ENCODE data around the gene FAM222B.
"Not testable (repeated sequence)": the region's sequence is repeated elsewhere in the genome, so short reads cannot be mapped to it uniquely, and the experiment has no call there.

Gene FAM222B

DNA sequence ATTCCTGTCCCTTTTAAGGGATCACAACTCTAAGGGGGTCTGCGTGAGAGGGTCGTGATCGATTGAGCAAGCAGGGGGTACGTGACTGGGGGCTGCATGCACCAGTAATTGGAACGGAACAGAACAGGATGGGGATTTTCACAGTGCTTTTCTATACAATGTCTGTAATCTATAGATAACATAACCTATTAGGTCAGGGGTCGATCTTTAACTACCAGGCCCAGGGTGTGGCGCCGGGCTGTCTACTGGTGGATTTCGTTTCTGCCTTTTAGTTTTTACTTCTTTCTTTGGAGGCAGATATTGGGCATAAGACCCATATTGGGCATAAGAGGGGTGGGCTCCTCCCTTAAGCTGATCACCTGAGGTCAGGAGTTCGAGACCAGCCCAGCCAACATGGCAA, 6.0 kb downstream of the FAM222B start:
- not testable (repeated sequence) for DNase-seq

DNA sequence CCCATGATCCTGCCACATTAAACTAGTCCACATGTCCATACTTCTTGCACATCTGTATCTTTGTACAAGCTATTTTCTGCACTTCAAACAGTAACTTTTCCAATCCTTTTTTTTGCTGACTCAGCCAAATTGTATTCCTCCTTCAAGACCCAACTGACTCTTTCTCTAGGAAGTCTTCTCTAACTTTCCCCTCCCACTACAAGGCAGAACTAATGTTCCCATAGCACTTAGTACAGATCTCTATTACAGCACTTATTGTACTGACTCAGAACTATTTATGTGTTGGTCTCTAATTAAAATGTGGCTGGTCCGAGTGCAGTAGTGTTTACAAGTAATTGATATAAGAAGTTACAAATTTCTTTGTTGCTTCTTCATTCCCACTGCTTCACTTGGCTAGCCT, 8.2 kb downstream of the FAM222B start:
- DNase-seq, result no peak

DNA sequence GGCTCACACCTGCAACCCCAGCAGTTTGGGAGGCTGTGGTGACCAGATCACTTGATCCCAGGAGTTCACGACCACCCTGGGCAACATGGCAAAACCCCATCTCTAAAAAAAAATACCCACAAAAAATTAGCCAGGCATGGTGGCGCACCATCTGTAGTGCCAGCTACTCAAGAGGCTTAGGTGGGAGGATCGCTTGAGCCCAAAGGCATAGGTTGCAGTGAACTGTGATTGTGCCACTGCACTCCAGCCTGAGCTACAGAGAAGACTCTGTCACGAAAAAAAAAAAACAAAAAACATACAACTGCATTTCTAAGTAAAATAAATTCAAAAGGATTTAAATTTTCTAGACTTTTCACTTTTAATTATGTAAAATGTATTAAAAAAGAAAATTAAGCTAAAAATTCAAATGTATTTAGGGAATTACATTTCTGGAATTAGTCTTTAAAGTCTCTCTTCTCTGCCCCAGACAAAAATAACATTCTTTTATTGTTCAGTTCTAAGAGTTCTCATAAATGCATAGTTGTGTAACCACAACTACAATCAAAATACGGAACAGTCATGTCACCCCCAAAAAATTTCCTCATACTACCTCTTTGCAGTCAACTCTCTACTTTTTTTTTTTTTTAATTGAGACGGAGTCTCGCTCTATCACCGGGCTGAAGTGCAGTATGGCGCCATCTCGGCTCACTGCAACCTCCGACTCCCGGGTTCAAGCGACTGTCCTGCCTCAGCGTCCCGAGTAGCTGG, 14.1 kb downstream of the FAM222B start:
- no peak for DNase-seq

DNA sequence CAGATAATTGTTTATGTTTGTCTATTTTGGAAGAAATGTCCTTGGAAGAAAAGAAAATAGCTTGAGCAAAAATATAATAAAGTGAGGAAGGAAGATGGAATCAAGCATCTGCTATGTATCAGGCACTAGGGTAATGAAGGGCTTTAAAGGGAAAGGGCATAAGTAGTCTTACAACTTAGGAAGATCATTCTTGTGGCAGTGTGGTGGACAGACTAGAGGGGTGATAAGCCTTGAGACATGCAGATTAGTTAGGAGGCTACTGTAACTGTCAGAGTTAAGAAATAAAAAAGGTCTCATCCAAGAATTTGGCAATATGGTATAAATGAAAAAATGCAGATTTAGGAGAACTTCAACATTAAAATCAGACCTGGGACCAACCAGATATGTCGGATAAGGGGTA, 14.9 kb downstream of the FAM222B start:
- DNase-seq, result no peak

DNA sequence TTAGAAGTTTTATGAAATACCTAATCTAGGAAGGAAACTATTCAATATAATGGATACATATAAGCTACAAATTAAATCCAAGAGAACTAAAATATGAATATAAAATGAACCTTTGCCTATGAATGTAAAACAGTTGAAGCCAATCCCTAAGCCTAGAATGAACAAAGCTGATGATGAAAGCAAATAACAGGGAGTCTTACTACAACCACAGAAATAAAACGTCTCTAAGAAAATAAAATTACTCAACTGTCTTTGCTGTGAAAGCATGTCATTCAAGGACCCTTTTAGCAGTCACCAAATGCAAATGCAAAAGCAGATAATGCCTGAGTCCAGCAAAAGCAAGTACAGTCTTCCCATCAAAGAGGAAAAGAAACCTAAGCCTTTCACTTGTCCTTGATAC, 23.0 kb downstream of the FAM222B start:
- DNase-seq, result no peak

DNA sequence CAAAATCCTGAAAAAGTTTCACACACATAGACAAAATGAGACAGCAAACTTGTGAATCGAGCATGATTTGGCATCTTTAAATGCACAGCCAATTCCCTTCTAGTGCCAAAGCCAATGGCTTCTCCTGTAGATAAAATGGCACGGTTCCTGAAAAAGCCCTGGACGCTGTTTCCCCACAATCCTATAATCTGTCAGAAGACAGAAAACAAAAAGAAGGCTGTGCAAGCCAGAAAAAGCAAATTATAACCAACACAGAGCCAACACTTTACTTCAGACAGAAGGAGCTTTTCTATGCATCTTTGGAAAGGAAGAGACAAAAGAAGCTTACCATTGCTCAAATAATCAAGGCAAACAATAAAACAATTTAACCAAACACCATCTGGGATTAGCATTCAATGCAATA, 23.8 kb downstream of the FAM222B start:
- no peak for DNase-seq

DNA sequence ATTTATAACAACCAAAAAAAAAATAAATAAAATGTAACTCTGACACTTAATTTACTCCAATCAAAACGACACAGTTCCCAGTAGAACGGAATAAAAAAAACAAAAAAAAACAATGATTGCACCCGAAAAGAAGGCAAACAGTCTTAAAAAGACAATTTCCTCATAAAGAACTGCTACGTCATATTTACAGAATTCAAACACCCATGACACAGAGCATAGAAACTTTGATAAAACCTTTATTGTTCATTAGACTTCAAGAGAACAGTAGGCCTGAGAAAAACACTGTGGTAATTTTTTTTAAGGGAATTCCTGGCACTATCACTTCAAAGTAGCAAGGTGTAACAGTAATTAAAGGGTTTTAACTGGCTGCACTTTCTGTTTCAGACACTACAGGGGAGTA, 26.1 kb downstream of the FAM222B start:
- DNase-seq, result no peak

DNA sequence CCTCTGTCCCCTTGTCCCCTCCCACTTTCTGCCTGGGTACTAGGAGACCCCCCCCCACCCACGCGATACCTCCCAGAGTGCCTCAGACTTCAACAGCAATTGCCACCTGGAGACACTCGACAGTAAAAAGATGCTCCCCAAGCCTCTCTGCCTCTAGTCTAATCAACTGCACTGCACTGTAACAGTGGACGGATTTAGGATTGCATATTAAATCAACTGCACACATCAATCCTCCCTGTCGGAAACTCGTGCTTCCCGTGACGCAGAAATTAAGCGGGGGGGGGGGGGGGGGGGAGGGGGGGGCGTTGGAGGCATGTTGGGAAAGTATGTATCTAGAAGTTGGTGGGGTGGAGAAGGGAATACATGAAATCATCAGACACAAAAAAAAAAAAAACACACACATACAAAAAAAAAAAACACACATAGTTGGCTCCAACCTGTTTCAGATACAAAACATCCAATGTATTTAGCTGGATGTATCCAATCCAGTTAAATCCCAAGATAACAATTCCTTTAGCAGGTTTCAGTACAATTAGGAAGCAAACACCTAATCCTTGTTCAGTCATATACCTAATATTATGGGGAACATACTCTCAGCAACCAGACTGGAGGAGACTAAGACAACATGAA, 29.7 kb downstream of the FAM222B start:
- no peak for DNase-seq

DNA sequence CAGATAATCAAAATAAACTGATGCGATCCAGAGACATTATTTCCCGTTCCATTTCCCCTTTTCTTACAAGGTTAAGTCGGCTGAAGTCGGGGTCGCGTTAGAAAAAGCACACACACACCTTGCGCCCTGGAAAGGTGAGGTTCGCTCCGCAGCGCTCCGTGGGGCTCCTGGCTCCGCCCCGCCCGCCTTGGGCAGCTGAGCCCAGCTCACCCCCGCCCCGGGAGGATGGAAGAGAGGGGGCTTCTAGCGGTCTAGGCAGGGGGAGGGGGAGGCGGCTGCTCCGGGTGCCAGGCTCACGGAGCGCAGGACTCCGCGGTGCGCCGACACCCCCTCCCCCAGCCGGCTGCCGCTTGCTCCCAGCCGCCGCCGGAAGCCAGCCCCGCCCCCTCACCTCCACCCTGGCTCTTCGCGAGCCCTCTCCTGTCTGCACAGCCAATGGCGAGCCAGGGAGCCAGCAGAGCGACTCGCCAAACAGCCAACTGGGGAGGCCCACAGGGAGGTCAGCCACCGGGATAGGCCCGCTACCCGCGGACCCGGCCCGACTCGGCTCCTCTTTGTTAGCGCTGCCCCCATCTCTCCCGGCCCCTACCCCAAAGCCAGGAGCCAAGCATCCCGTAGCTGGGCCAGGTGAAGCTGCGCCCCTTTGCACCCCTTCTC, 30.4 kb downstream of the FAM222B start:
- peak; percentile 91 for DNase-seq

DNA sequence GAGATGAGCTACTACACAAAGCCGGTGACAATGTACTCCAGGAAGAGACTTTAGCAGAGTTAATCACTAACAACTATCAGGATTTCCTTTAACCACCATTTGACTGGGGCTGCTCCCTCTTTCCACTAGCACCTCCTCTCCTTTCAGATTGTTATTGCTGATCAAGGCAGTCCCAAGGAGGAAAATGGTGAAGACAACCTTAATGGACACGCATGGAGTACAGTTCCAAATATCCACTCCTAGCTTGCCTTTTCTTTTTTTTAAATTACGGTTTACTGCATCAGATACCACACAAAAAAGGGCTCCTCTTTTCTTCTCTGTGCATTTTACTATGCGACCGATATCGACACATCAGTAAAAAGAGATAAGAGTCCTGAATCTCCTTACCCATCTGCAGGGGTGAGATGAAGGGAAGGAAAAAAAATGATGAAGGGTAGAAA, 30.9 kb downstream of the FAM222B start:
- DNase-seq, result no peak

DNA sequence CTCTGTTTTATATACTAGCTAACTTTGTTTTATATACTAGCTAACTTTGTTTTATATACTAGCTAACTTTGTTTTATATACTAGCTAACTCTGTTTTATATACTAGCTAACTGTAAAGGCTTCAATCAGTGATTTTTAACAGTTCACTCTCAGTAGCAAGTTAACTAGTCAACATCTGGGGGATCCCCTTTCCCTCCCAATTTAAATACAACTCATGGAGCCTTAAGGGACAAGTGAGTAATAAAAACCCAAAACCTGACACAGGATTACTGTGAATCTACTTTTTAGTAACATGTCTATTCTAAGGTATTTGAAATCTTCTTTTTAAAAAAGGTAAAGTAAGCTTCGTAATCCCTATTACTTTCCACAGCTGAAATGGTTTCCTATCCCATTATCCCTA, 32.2 kb downstream of the FAM222B start:
- no peak for DNase-seq

DNA sequence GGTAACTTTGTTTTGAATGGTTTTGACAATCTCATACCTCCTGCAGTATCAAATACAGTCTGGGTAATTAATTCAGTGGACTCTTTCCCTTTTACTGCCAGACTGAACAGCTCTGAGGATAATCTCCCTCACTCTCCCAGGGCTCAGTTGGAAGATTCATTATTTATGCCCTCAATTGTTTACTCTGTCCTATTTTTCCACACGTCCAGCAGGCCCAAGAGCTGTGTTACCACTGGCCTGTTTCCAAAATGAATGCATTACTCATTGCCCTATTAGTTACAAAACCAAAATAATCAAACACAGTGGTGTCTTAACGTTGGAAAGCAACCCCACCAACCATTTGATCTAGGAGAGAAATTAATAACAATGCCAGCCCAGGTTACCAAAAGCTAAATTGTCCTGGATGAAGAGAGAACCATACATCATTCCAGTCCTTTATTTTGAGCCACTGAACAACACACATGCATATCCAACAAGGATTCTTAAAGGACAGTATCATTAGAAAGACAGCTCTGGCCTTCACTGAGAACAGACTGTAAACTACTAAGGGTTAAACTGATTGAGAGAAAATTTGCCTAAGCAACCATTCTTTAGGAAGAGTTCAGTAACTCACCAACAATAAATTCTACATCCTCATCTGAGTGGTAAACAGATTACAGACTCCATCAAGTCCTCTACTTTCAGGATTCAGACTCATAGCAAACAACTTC, 34.5 kb downstream of the FAM222B start:
- DNase-seq, result peak; percentile 75

DNA sequence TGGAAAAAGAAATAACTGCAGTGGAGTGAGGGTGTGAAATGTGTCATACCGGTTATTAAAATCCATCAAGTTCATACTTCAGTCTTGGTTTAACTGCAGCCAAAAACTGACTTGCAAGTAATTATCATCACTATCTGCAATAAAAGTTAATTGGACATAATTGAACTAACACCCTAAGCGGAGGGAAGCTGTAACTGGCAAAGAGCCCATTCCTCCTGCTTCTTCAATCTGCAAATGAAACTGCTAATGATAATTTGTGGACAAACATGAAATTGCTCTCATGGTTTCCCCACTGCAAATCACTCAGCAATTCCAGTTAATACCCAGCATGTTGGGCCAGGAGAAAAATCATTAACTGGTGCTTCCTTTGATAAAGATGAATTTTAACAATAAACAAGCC, 46.5 kb downstream of the FAM222B start:
- no peak for DNase-seq

DNA sequence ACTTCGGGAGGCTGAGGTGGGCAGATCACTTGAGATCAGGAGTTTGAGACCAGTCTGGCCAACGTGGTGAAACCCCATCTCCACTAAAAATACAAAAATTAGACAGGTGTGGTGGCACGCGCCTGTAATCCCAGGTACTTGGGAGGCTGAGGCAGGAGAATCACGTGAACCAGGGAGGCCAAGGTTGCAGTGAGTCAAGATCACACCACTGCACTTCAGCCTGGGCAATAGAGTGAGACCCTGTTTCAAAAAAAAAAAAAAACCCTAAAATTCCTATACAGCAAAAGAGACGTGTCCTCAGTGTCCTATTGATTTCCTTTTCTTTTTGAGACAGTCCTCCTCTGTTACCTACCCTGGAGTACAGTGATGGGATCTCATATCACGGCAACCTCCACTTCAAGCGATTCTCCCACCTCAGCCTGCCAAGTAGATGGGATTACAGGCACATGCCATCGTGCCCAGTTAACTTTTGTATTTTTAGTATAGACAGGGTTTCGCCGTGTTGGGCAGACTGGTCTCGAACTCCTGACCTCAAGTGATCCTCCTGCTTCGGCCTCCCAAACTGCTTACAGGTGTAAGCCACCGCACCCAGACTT, 47.6 kb downstream of the FAM222B start:
- DNase-seq, result not testable (repeated sequence)

DNA sequence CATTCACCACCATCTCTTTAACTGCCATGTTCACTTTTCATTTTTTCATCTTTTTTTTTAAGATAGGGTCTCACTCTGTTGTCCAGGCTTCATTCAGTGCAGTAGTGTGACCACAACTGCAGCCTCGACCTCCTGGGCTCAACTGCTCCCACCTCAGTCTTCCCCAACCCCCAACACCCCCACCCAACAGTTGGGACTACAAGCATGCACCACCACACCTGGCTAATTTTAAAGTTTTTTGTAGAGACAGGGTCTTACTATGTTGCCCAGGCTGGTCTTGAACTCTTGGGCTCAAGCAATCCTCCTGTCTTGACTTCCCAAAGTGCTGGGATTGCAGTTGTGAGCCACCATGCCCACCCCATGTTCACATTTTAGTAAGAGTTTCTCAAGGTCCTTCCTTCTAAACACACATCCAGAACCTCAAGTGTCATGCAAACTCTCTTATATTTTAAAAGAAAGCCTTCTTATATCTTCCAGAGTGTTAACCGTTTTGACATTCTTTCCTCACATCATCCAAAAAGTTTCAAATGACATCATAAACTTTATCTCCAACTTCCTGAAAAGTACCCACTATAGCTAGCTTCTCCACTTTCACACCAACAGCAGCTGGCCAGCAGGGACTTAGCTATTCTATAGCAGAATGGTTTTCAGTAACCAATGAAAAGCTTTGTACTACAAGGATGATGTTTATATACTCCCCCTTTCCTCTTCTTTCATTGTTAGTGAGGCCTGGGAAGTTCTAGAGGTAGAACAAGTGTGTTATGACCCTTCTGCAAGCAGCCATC, 49.5 kb downstream of the FAM222B start:
- DNase-seq, result peak; percentile 90

DNA sequence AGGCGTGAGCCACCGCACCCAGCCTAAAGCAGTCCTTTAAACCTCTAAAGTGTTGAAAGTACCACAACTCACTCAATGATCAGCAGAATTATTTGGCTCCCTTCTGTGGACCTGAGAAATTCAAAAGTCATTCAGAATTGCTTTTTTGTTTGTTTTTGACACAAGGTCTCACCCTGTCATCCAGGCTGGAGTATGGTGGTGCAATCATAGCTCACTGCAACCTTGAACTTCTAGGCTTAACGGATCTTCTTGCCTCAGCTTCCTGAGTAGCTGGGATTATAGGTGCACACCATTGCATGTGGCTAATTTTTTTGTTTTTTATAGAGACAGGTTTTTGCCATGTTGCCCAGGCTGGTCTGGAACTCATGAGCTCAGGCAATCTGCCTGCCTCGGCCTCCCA, 54.5 kb downstream of the FAM222B start:
- DNase-seq, result no peak

DNA sequence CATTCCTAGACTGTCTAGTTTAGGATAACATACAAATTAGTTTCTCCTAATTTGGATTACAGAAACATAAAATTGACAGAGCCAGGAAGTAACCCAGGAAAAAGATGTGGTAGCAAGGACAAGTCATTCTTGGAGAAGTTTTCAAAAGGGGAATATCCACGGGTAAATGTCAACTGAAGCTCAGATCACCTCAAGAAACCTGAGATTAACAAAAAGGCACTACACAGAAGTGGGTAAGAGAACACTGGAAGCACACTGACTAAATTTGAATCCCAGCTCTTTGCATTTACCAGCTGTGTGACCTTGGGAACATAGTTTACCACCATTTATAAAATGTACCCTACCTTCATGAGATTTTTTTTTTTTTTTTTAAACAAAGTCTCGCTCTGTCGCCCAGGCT, 59.4 kb downstream of the FAM222B start:
- DNase-seq, result no peak

DNA sequence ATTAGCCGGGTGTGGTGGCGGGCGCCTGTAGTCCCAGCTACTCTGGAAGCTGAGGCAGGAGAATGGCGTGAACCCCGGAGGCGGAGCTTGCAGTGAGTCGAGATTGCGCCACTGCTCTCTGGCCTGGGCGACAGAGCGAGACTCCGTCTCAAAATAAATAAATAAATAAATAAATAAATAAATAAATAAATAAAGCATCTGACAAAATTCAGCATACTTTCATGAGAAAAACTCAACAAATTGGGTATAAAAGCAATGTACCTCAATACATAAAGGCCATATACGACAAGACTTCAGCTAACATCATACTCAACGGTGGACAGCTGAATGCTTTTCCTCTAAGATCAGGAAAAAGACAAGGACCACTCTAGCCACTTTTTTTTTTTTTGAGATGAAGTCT, 63.0 kb downstream of the FAM222B start:
- not testable (repeated sequence) for DNase-seq

DNA sequence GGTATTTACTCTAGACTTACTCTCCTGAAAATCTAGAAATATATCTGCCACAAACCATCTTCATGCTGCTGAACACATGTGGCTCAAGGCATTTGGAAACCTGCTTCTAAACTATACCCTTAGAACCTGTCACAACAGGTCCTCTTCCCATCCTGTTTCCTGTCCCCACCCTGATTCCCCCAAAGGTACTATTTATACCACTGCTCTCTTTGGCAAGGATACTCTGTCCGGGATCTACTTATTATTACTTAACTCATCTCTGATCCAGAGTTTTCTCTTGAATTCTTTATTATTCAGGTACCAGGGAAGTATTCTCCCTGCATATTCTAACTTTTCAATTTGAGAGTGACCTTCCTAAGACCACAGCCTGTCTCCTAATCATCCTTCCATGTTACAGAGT, 65.4 kb downstream of the FAM222B start:
- no peak for DNase-seq

DNA sequence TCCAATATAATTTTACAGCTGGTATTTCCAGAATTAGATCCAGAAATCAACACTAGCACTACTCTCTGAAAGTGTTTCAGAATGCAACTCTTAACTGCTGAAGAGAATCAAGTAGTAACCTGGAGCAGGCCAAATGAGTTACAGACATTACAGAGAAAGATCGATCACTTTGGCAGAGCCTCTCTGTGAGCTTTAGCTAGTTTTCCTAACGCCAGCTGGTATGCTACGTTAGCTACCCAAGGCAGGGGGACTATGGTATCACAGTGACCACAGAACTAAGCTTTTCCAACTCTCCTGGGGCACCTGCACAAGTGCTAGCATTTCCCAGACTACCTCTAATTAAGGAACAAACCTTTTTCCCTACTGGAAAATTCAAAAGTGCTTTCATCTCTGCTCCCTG, 68.4 kb downstream of the FAM222B start:
- no peak for DNase-seq

DNA sequence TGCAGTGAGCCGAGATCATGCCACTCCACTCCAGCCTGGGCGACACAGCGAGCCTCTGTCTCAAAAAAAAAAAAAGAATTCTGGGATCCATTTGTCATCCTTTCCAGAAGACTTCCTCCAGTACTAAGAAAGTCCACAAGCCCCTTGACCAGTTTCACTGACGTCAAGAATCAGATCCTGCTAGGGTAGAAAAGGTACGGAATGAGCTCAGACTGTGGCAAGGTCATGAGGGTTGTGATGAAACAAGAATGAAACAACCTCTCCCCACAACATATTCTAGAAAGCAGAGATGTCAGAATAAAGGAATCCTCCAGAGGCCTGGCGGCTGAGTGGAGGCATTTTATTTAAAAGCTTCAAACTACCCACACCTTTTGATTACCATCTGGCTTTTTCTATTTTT, 68.9 kb downstream of the FAM222B start:
- DNase-seq, result no peak

DNA sequence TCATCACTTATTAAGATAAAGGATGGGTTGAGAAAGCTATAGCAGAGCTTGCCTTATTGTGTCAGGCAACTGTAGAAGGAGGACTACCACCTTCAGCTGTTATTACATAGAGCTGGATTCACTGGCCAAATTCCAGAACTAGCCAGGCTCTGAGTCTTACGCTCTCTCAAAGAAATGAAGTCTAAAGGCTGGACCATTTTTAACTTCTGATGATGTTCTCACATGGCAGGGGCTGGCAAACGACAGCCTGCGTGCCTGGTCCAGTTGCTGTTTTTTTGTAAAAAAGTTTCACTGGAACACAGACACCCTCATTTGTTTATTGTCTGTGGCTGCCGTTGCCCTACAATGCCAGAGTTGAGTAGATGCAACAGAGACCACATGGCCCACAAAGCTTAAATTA, 77.6 kb downstream of the FAM222B start:
- DNase-seq, result no peak

All from MV-4-11 (cell line).